DND-41 (cell line): ENCODE data around the gene GNLY.

Experiments
- CTCF ChIP-seq: IDR thresholded peaks from 2 replicates; pipeline ENCODE4 v1.5.1; 2012; ENCODE audit warnings: borderline replicate concordance, low read length, moderate library complexity, mild to moderate bottlenecking; ENCODE audit not compliant: poor library complexity, severe bottlenecking; ENCODE audit errors: extremely low read depth
- EZH2 ChIP-seq: IDR thresholded peaks from 3 replicates; pipeline ENCODE4 v1.6.1; 2012; ENCODE audit warnings: borderline replicate concordance, low read depth, mild to moderate bottlenecking, moderate library complexity, low read length, inconsistent platforms; ENCODE audit not compliant: severe bottlenecking

GRCh38 chr2:85681776-85682175, 12.4 kb upstream of the GNLY start:
- TF ChIP-seq CTCF: no peak
- no peak for TF ChIP-seq EZH2
